ENCODE results near the gene RAB26. TPM values are rescaled to one million over a fixed set of nuclear protein-coding genes. Genes with fewer than 3 reads are reported as not detected.
A peak's percentile ranks its signal among the peaks of the same experiment; 100 is the strongest.
"Not testable (repeated sequence)": the region's sequence is repeated elsewhere in the genome, so short reads cannot be mapped to it uniquely, and the experiment has no call there.

The RAB26 gene
- 46.8 and 55.2 TPM in 2 replicates for total RNA-seq (2014; rRNA removed; shearing (Covaris generic))

- in situ Hi-C loops (cut with HindIII; ENCODE audit: low sequenced_read_pairs), result no loop called here
- peak; percentile 81 for DNase-seq (ENCODE audit: low spot score)
Measured at GRCh38 chr16:2147981-2148671, at the start of gene RAB26. TSS of gene RAB26 (plus strand) at chr16:2148625. CDS start at chr16:2148784, 159 bp downstream.

GRCh38 chr16:2101581-2101980 is 46.8 kb upstream of the RAB26 start:
- DNase-seq (ENCODE audit: low spot score), result peak; percentile 41
- in situ Hi-C loops (cut with HindIII; ENCODE audit: low sequenced_read_pairs), result not testable (repeated sequence)

- peak; percentile 33 for DNase-seq (ENCODE audit: low spot score)
- in situ Hi-C loops (cut with HindIII; ENCODE audit: low sequenced_read_pairs), result no loop called here
Measured at GRCh38 chr16:2102471-2102870, 46.0 kb upstream of the RAB26 start.

- DNase-seq (ENCODE audit: low spot score); in situ Hi-C loops (cut with HindIII; ENCODE audit: low sequenced_read_pairs): not testable (repeated sequence)
Measured at GRCh38 chr16:2104464-2104863, 44.0 kb upstream of the RAB26 start.

- DNase-seq (ENCODE audit: low spot score); in situ Hi-C loops (cut with HindIII; ENCODE audit: low sequenced_read_pairs): not testable (repeated sequence)
Measured at GRCh38 chr16:2105291-2105690, 43.1 kb upstream of the RAB26 start.

DNA sequence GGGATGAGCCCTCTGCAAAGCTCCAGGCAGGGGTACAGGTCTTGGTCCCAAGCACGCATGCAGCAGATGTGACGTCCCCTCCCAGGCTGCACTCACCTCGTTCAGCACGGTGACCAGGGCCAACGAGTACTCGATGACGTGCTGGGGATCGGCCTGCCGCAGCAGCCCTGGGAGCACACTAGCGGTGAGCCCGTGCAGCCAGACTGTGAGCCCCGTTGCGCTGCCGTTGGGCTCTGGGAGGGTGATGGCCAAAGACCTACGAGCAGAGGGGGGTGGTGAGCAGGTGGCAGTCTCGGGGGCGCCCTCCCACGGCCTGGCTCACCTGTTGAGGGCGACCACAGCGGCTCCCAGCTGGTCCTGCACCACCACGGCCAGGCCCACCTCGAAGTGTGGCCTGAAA is 42.7 kb upstream of the RAB26 start:
- peak; percentile 45 for DNase-seq (ENCODE audit: low spot score)
- in situ Hi-C loops (cut with HindIII; ENCODE audit: low sequenced_read_pairs), result not testable (repeated sequence)

GRCh38 chr16:2106211-2106610 is 42.2 kb upstream of the RAB26 start:
- DNase-seq (ENCODE audit: low spot score); in situ Hi-C loops (cut with HindIII; ENCODE audit: low sequenced_read_pairs): not testable (repeated sequence)

DNA sequence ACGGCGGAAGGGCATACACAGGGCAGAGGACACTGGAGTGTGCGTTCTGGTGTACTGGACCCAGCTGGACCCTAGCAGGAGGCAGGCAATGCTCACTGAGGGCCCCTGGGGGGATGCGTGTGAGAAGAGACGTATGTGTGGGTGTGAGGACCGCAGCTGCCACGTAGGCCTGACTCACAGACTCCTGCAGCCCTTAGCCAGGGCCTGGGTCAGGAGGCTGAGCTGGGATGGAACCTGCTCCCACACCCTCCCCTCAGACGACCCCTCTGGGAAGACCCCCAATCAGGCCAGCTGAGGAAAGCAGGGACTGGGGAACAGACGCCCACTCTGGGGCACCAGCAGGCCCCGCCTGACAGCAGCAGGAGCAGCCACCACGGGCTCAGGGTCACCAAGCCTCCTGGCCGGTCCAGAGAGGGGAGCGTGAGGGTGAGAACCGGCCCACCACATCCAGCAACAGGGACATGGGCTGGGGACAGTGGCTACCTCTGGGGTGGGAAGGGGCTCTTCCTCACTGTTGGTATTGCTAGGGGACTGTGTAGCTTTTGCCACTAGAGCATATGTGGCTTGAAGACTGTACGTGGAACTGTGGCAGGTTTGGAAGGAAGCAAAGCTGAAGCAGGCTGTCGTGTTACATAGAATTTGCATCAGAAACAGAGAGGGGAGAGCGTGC is 41.2 kb upstream of the RAB26 start:
- DNase-seq (ENCODE audit: low spot score); in situ Hi-C loops (cut with HindIII; ENCODE audit: low sequenced_read_pairs): not testable (repeated sequence)

GRCh38 chr16:2107791-2108125 is 40.7 kb upstream of the RAB26 start:
- DNase-seq (ENCODE audit: low spot score); in situ Hi-C loops (cut with HindIII; ENCODE audit: low sequenced_read_pairs): not testable (repeated sequence)

- DNase-seq (ENCODE audit: low spot score); in situ Hi-C loops (cut with HindIII; ENCODE audit: low sequenced_read_pairs): not testable (repeated sequence)
Measured at GRCh38 chr16:2108446-2109270, 39.8 kb upstream of the RAB26 start.

GRCh38 chr16:2109271-2109580 is 39.2 kb upstream of the RAB26 start:
- DNase-seq (ENCODE audit: low spot score), result peak; percentile 38
- in situ Hi-C loops (cut with HindIII; ENCODE audit: low sequenced_read_pairs), result not testable (repeated sequence)

DNA sequence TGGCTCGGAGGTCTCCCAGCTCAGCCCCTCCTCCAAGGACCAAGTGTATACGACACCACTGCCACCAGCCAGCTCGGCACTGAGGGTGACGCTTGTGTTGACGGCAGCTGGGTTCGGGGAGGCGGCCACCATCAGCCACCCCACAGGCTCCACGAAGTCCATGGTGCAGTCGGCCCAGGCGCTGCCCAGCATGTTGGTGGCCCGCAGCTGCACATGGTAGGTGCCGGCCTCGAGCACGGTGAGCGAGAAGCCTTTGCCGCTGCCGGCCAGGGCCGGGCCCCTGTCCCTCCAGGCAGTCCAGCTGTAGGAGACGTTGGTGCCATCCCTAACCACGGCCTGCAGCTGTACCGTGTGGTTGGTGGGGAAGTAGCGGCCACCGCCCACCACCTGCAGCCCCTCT is 38.6 kb upstream of the RAB26 start:
- DNase-seq (ENCODE audit: low spot score); in situ Hi-C loops (cut with HindIII; ENCODE audit: low sequenced_read_pairs): not testable (repeated sequence)

DNA sequence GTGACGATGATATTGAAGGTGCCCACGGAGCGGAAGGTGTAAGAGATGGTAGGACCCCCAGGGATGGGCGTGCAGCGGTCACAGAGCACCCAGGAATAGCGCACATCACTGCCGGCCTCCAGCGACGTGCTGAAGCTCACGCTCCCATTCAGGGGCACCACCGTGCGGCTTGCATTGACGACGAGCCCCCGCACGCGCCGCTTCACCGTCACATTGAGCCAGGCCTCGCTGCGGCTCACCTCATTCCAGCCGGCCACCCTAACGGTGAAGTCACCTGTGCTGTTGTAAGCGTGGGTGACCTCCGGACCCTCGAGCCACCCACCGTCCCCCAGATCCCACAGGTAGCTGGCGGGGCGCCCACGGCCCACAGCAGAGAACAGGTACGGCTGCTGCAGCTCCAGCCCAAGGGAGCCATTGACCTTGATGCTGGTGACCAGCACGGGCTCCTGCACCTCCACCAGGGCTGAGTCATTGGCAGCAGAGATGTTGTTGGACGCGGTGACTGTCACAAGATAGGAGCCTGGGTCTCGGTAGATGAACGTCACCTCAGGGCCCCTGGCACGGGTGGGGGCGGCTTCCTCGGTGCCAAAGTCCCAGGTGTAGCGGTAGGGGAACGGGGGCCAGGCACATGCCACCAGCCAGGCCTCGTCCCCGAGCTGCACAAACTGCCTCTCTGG is 38.0 kb upstream of the RAB26 start:
- in situ Hi-C loops (cut with HindIII; ENCODE audit: low sequenced_read_pairs); DNase-seq (ENCODE audit: low spot score): not testable (repeated sequence)

DNA sequence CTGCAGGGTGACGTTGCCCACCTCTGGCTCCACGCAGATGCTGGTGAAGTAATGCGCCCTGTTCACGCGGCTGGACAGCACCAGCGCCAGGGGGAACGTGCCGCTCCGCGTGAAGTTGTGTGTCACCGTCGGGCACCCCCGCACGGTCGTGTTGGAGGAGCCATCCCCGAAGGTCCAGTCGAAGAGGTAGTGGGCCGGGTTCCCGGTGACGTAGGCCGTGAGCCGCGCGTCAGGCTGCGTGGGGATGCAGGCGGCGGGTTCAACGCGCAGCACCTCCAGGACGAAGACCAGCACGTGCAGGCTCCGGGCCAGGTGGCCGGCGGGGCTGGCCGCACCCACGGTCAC is 37.4 kb upstream of the RAB26 start:
- in situ Hi-C loops (cut with HindIII; ENCODE audit: low sequenced_read_pairs); DNase-seq (ENCODE audit: low spot score): not testable (repeated sequence)

- in situ Hi-C loops (cut with HindIII; ENCODE audit: low sequenced_read_pairs); DNase-seq (ENCODE audit: low spot score): not testable (repeated sequence)
Measured at GRCh38 chr16:2111412-2112335, 36.8 kb upstream of the RAB26 start.

DNA sequence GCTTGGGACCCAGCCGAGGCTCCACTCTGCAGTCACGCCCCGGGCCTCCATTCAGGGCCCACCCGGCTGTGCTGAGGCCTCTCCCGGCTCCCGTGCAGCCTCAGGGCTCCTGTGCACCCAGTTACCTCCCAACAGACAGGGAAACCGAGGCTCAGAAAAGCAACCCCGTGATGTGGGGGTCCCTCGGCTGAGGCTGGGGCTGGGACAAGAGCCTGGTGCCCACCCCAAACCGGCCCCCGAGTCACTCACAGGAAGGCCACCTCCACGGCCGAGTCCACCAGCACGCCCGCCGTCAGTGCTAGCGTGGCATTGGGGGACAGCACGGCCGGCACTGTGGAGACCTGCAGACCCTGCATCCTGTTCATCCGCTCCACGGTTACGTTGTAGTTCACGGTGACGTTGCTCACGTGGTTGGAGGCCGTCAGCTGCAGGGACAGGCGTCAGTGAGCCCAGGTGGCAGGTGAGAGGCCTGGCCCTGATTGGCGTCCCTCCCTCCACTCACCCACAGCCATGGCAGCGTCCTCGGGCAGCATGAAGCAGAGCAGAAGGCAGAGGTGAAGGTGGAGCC is 35.8 kb upstream of the RAB26 start:
- DNase-seq (ENCODE audit: low spot score); in situ Hi-C loops (cut with HindIII; ENCODE audit: low sequenced_read_pairs): not testable (repeated sequence)

DNA sequence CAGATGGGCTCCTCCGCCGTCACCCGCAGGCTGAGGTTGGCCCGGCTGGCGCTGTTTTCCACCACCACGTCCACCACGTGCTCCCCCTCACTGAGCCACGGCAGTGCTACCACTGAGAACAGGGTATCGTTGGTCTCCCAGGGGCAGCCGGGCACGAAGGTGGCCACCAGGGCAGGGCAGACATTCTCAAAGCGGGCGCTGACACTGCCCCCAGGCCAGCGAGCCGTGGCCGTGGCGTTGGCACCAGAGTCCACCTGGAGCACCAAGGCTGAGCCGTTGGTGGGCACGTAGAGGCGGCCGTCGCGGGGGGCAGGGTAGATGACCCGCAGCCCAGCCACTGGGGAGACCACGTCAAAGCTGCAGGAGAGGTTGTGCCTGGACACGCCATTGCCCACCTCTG is 34.2 kb upstream of the RAB26 start:
- in situ Hi-C loops (cut with HindIII; ENCODE audit: low sequenced_read_pairs), result not testable (repeated sequence)

DNA sequence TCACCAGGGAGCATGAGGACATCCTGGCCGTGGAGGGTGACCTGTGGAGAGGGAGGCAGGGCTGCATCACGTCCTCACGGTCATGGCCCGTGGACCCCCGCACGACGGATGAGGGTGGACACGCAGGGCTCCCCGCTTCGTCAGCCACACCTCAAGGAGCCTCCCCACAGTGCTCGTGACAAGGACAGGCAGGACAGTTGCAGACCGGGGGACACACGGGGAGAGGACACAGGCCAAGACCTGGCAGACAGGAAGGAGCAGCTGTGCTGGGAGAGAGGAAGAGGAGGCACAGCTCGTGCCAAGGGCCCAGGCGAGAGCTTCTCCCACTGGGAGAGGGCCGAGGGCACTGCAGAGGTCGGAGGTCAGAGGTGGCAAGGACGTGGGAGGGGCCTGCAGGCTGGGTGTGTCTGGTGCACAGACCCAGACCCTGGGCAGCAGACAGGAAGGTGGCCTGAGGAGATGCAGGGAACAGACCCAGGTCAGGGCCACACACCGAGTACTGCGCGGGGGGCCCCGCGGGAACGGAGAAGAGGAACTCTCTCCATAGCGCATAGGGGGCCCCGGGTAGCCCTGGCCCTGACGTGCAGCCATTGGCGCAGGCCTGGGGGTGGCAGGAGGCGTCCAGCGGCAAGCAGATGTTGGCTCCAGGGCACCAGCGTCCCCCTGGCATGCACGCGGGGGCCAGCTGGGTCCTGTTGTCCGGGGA is 33.4 kb upstream of the RAB26 start:
- in situ Hi-C loops (cut with HindIII; ENCODE audit: low sequenced_read_pairs); DNase-seq (ENCODE audit: low spot score): not testable (repeated sequence)

More for the DNA sequence above, 34.2 kb upstream of the RAB26 start:
- not testable (repeated sequence) for DNase-seq (ENCODE audit: low spot score)

Measured in G401 (cell line).